Measurements from ENCODE around the gene DNAH6.
A peak's percentile ranks its signal among the peaks of the same experiment; 100 is the strongest.
"Not testable (repeated sequence)": the region's sequence is repeated elsewhere in the genome, so short reads cannot be mapped to it uniquely, and the experiment has no call there.

DNAH6 gene

GRCh38 chr2:84847326-84848050 lies 331.2 kb downstream of the DNAH6 start:
- no peak for DNase-seq

DNA sequence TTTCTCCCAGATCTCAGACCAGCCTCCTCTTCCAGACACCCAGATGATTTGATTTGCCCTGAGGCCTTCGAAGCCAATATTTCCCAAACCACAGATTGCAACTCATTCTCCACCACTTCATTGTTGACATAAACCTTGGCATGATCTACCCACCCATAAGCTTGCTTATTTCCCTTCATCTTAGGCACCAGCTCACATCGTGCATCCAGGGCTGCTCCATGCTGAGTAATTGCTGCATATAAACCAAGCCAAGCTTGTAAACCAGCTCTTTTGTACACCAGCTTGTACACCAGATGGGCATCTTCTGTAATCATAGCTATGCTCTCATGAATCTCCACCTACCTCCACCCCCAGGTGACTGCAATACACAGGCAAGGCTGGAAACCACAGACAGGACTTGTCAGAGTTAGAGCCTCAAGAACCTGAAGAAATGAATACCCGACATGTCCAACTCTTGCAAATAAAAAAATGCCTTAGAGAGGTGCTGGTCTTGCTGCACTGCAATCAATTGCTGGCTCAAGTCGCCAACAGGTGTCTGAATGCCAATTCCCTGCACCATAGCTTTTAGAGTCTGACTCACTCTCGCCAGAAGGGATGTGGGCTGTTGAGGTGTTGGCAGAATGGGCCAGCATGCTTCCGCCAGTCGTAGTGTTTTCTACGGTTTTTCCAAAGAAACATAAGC lies 333.1 kb downstream of the DNAH6 start:
- peak; percentile 62 for DNase-seq

DNA sequence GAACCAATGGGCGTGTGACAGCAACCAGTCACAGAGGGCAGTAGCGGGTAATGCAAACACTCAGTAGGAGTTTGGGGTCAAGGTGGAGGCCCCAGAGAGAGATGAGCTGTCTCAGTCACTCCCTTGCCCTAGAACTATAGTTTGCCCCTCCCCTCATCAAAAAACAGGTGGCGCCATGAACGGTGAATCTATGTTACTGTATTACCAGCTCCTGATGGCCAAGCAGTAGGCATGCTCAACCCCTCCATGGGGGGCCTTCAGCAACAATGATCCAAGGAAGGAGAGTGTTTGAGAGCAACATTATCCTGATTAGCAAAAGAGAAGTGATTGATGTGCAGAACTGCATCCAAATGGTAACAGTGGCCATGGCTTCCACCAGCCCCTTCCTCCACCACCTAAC lies 334.2 kb downstream of the DNAH6 start:
- DNase-seq: no peak

DNA sequence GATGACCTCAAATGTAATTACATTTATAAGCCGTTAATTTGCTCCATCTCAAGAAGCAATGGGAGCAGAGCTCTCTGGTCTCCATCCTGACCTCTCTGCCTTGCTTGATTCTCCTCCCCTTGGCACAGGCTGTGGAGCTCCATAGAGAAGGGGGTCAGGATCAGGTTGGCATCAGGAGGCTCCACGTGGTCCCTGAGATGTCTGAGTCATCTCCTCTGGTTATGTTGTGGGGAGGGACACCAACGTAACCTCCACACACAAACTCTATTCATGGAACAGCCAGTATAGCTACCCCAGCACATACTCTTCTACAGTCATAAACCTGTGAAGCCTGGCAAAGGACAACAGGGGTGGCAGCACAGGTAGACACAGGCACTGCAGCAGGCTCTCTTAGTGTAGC lies 335.6 kb downstream of the DNAH6 start:
- no peak for DNase-seq

GRCh38 chr2:84854850-84855249 lies 338.6 kb downstream of the DNAH6 start:
- no peak for DNase-seq

- DNase-seq: no peak
Measured at GRCh38 chr2:84855731-84856130, 339.4 kb downstream of the DNAH6 start.

GRCh38 chr2:84856787-84857186 lies 340.5 kb downstream of the DNAH6 start:
- DNase-seq: peak; percentile 44

DNA sequence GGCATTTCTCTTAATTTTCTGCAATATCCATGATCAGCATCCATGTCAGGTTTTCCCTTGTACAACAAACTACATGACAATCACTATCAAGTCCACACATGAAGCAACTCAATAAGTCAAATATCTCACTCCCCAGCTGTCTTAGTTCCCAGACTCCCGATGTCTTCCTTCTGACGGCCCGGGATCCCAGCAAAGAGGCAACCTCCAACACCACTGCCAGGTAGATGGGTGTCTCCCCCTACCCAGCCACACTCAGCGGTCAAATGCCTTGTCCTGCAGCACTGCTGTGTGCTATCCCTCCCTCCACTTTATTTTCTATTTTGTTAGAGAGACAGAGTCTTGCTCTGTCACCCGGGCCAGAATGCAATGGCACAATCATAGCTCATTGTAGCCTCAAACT lies 341.3 kb downstream of the DNAH6 start:
- DNase-seq: no peak

DNA sequence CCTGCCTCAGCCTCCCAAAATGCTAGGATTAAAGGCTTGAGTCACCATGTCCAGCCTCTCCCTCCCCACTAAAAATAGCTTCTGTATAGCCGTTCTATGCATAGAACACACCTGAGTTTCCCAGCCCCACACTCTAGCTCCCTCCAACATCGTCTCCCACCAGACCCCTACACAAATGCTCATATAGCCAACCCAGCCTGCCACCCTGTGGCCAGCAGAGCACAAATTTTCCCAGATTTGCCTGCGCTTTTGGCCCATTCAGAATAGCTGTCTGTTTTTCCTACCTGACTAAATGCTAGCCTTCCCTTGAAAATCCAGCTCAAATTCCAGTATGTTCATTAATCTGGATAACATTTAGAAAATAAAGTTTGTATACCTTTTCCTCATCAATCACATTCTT lies 341.8 kb downstream of the DNAH6 start:
- no peak for DNase-seq

DNA sequence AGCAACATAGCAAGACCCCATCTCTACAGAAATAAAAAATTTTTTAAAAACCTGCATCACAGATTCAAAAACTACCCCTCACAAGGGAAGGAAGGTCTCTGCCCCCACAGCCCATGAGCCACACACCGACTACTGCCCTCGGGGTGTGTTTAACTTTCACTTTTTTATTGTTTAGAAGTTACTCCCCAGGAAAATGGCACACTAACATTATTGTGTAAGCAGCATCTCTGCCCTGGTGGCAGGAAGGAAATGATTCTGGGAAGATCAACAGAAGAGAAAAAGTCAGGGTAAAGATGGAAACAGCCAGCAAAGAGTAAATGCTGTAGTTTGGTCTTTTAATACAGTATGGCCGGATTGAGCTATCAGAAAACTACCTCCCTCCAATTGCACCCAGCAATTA lies 342.6 kb downstream of the DNAH6 start:
- DNase-seq: no peak

- DNase-seq: no peak
Measured at GRCh38 chr2:84861539-84861938, 345.2 kb downstream of the DNAH6 start.

- DNase-seq: no peak
Measured at GRCh38 chr2:84862006-84862405, 345.7 kb downstream of the DNAH6 start.

DNA sequence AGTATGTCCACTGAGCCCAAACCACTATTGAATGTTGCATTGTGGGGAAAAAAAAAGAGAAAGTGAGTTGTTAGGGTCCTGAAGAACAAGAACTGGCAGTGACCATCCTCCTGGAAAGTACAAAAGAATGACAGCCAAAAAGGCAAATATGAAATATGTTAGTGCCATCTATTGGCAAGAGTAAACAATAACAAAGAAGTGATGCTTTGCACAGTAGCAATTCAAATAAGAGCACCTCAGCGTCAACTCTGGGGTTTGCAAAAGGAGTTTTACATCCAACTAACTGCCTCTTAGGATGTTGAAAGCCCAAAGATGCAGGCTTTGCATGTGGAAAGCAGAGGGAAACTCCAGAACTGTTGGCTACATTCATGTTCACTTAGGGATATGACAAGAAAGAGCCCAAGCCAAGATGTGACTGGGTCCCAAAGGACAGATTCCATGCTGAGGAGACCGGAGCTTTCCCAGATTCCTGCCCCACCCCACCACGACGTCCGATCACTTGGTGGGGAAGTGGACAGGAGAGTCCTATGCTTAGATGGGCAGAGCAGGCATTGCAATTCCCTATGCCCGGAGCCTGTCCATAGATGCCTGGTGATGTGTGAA lies 349.0 kb downstream of the DNAH6 start:
- DNase-seq: peak; percentile 51

GRCh38 chr2:84866122-84866521 lies 349.8 kb downstream of the DNAH6 start:
- DNase-seq: no peak

DNA sequence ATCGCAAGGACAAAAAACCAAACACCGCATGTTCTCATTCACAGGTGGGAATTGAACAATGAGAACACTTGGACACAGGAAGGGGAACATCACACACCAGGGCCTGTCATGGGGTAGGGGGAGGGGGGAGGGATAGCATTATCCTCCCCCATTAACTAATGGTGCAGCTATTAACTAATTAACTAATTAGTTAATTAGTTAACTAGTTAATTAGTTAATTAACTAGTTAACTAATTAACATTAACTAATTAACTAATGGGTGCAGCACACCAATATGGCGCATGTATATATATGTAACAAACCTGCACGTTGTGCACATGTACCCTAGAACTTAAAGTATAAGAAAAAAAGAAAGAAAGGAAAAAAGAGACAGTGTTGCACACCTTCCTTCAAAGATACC lies 352.0 kb downstream of the DNAH6 start:
- DNase-seq: not testable (repeated sequence)
